ENCODE measurements around the gene RTF2.

Gene RTF2

GRCh38 chr20:56429941-56430340 lies 38.5 kb upstream of the RTF2 start:
- H3K27ac ChIP-seq: no peak overlapping the region
- H3K4me1 ChIP-seq: no peaks in the 10 kb centered on the region
- TF ChIP-seq CTCF (IDR thresholded peaks at IDR 0.05): no peak
- H3K27me3 ChIP-seq (ENCODE audit: control insufficient read depth, insufficient read depth, low read length): no peaks in the 10 kb centered on the region
- H3K9ac ChIP-seq: no peak overlapping the region
- H3K36me3 ChIP-seq (ENCODE audit: control insufficient read depth, insufficient read depth, low read length): no peaks in the 10 kb centered on the region
- no peak overlapping the region for H3K4me2 ChIP-seq (ENCODE audit: low read length)
- H2AFZ ChIP-seq: no peak overlapping the region
- H3K9me3 ChIP-seq (ENCODE audit: control insufficient read depth, low read length): no peaks in the 10 kb centered on the region
- H3K79me2 ChIP-seq: no peaks in the 10 kb centered on the region
- H3K4me3 ChIP-seq (ENCODE audit: low read depth, low read length): no peak overlapping the region

- H3K36me3 ChIP-seq (ENCODE audit: control insufficient read depth, insufficient read depth, low read length): no peaks in the 10 kb centered on the region
- no peak overlapping the region for H2AFZ ChIP-seq
- no peaks in the 10 kb centered on the region for H3K4me1 ChIP-seq
- no peak overlapping the region for H3K4me3 ChIP-seq (ENCODE audit: low read depth, low read length)
- no peak for TF ChIP-seq CTCF (IDR thresholded peaks at IDR 0.05)
- no peaks in the 10 kb centered on the region for H3K27me3 ChIP-seq (ENCODE audit: control insufficient read depth, insufficient read depth, low read length)
- H3K27ac ChIP-seq: no peak overlapping the region
- no peak overlapping the region for H3K9ac ChIP-seq
- H3K79me2 ChIP-seq: no peaks in the 10 kb centered on the region
- no peak overlapping the region for H3K4me2 ChIP-seq (ENCODE audit: low read length)
- no peaks in the 10 kb centered on the region for H3K9me3 ChIP-seq (ENCODE audit: control insufficient read depth, low read length)
These were observed 38.0 kb upstream of the RTF2 start for GRCh38 chr20:56430461-56430860.

- Histone ChIP-seq H3K4me1 (no peaks in the 10 kb centered on the region), H3K9ac (no peak overlapping the region), H3K4me2 (ENCODE audit: low read length) (no peak overlapping the region), H3K36me3 (ENCODE audit: control insufficient read depth, insufficient read depth, low read length) (no peaks in the 10 kb centered on the region), H3K9me3 (ENCODE audit: control insufficient read depth, low read length) (no peaks in the 10 kb centered on the region), H3K27ac (no peak overlapping the region), H3K79me2 (no peaks in the 10 kb centered on the region), H3K27me3 (ENCODE audit: control insufficient read depth, insufficient read depth, low read length) (no peaks in the 10 kb centered on the region), H2AFZ (no peak overlapping the region), H3K4me3 (ENCODE audit: low read depth, low read length) (no peak overlapping the region)
- no peak for TF ChIP-seq CTCF (IDR thresholded peaks at IDR 0.05)
These were observed 37.5 kb upstream of the RTF2 start for GRCh38 chr20:56430957-56431356.

GRCh38 chr20:56431471-56431870 lies 37.0 kb upstream of the RTF2 start:
- no peaks in the 10 kb centered on the region for H3K4me1 ChIP-seq
- no peaks in the 10 kb centered on the region for H3K9me3 ChIP-seq (ENCODE audit: control insufficient read depth, low read length)
- no peaks in the 10 kb centered on the region for H3K27me3 ChIP-seq (ENCODE audit: control insufficient read depth, insufficient read depth, low read length)
- TF ChIP-seq CTCF (IDR thresholded peaks at IDR 0.05): no peak
- no peak overlapping the region for H3K9ac ChIP-seq
- no peak overlapping the region for H3K4me3 ChIP-seq (ENCODE audit: low read depth, low read length)
- no peaks in the 10 kb centered on the region for H3K36me3 ChIP-seq (ENCODE audit: control insufficient read depth, insufficient read depth, low read length)
- no peaks in the 10 kb centered on the region for H3K79me2 ChIP-seq
- H3K27ac ChIP-seq: no peak overlapping the region
- no peak overlapping the region for H2AFZ ChIP-seq
- no peak overlapping the region for H3K4me2 ChIP-seq (ENCODE audit: low read length)

- Histone ChIP-seq H3K9me3 (ENCODE audit: control insufficient read depth, low read length) (no peaks in the 10 kb centered on the region), H3K27me3 (ENCODE audit: control insufficient read depth, insufficient read depth, low read length) (no peaks in the 10 kb centered on the region), H3K4me1 (no peaks in the 10 kb centered on the region), H3K9ac (no peak overlapping the region), H2AFZ (no peak overlapping the region), H3K79me2 (no peaks in the 10 kb centered on the region), H3K36me3 (ENCODE audit: control insufficient read depth, insufficient read depth, low read length) (no peaks in the 10 kb centered on the region), H3K27ac (no peak overlapping the region), H3K4me3 (ENCODE audit: low read depth, low read length) (no peak overlapping the region), H3K4me2 (ENCODE audit: low read length) (no peak overlapping the region)
- TF ChIP-seq CTCF (IDR thresholded peaks at IDR 0.05): no peak
These were observed 35.1 kb upstream of the RTF2 start for GRCh38 chr20:56433221-56433879.
